GM18511 (cell line): ENCODE measurements around the gene GCN1.
"Not testable (repeated sequence)": the region's sequence is repeated elsewhere in the genome, so short reads cannot be mapped to it uniquely, and the experiment has no call there.

Experiments used
- ATAC-seq: cut with Tn5 transposase; IDR thresholded peaks from one replicate; pipeline ENCODE4 v1.9.1; 2021; ENCODE audit warnings: mild to moderate bottlenecking, moderate library complexity; ENCODE audit not compliant: unreplicated experiment

GCN1 gene

GRCh38 chr12:120194534-120195395 lies at the start of gene GCN1:
TSS of gene GCN1 (minus strand) at chr12:120194715. CDS start at chr12:120194697, 18 bp downstream.
- ATAC-seq: peak; percentile 86

GRCh38 chr12:120242971-120243699 lies 48.6 kb upstream of the GCN1 start:
- no peak for ATAC-seq

- no peak for ATAC-seq
Measured at GRCh38 chr12:120242275-120242799, 47.8 kb upstream of the GCN1 start.

GRCh38 chr12:120241561-120242274 lies 47.2 kb upstream of the GCN1 start:
- ATAC-seq: no peak

- no peak for ATAC-seq
Measured at GRCh38 chr12:120240495-120240833, 45.9 kb upstream of the GCN1 start.

GRCh38 chr12:120239776-120240494 lies 45.4 kb upstream of the GCN1 start:
- ATAC-seq: no peak

GRCh38 chr12:120238839-120239445 lies 44.4 kb upstream of the GCN1 start:
- ATAC-seq: no peak

GRCh38 chr12:120238217-120238616 lies 43.7 kb upstream of the GCN1 start:
- ATAC-seq: no peak

GRCh38 chr12:120237360-120238171 lies 43.1 kb upstream of the GCN1 start:
- ATAC-seq: no peak

GRCh38 chr12:120236809-120237208 lies 42.3 kb upstream of the GCN1 start:
- ATAC-seq: not testable (repeated sequence)

GRCh38 chr12:120235369-120236323 lies 41.1 kb upstream of the GCN1 start:
- ATAC-seq: no peak

GRCh38 chr12:120234643-120235368 lies 40.3 kb upstream of the GCN1 start:
- ATAC-seq: no peak

- no peak for ATAC-seq
Measured at GRCh38 chr12:120231316-120232011, 36.9 kb upstream of the GCN1 start.

- no peak for ATAC-seq
Measured at GRCh38 chr12:120230974-120231315, 36.4 kb upstream of the GCN1 start.

- ATAC-seq: no peak
Measured at GRCh38 chr12:120230326-120230973, 35.9 kb upstream of the GCN1 start.

- ATAC-seq: no peak
Measured at GRCh38 chr12:120229487-120230325, 35.2 kb upstream of the GCN1 start.
